Lower leg skin (tissue), 3 donors: ENCODE results near the gene KIF3B.

Experiments
- POLR2A ChIP-seq, 2 donors: fragments of 450-650 bp; IDR thresholded peaks; one replicate each; pipeline ENCODE4 v1.6.1; 2016 to 2017; ENCODE audit warnings: antibody characterized with exemption in 2 of 2, mild to moderate bottlenecking in 1 of 2, moderate library complexity in 1 of 2
- TF ChIP-seq, protein P1 (sequence below), 3 donors: fragments of 450-650 bp; IDR thresholded peaks; one replicate each; pipeline ENCODE4 v1.5.1; 2016; ENCODE audit warnings: antibody characterized with exemption in 3 of 3, mild to moderate bottlenecking in 3 of 3, moderate library complexity in 2 of 3

DNA sequence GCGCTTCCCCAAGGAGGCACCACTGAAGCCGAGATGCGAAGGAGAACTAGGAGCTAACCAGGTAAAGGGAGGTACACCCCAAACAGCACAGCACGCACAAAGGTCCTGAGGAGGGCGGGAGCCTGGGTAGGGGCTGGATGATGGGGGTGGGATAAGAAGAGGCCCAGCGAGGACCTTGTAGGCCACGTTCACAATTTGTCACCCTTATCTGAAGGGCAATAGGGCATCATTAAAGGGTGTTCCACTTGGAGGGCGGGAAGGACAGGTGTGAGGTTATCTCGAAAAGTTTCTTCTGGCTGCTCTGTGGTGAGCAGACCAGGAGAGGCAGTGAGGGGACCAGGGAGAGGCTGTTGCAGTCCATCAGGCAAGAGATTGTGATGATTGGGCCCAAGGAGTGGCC, 44.2 kb upstream of the KIF3B start:
- TF ChIP-seq, protein P1, sequence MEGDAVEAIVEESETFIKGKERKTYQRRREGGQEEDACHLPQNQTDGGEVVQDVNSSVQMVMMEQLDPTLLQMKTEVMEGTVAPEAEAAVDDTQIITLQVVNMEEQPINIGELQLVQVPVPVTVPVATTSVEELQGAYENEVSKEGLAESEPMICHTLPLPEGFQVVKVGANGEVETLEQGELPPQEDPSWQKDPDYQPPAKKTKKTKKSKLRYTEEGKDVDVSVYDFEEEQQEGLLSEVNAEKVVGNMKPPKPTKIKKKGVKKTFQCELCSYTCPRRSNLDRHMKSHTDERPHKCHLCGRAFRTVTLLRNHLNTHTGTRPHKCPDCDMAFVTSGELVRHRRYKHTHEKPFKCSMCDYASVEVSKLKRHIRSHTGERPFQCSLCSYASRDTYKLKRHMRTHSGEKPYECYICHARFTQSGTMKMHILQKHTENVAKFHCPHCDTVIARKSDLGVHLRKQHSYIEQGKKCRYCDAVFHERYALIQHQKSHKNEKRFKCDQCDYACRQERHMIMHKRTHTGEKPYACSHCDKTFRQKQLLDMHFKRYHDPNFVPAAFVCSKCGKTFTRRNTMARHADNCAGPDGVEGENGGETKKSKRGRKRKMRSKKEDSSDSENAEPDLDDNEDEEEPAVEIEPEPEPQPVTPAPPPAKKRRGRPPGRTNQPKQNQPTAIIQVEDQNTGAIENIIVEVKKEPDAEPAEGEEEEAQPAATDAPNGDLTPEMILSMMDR (IDR thresholded peaks at IDR 0.05), result no peak
- TF ChIP-seq POLR2A (IDR thresholded peaks at IDR 0.05), result no peak
